GM11168 (cell line): ENCODE measurements around the gene GCNT1.
"Not testable (repeated sequence)": the region's sequence is repeated elsewhere in the genome, so short reads cannot be mapped to it uniquely, and the experiment has no call there.

Source experiments
- in situ Hi-C: fragments of 300-500 bp; cut with MboI; formaldehyde crosslinking; loops from one replicate; pipeline ENCODE4 v1.12.0; 2022; ENCODE audit warnings: low sequenced_read_pairs; ENCODE audit not compliant: unreplicated experiment

Gene GCNT1

GRCh38 chr9:76441551-76442322, 17.2 kb upstream of the GCNT1 start:
- in situ Hi-C loops, result no loop called here

DNA sequence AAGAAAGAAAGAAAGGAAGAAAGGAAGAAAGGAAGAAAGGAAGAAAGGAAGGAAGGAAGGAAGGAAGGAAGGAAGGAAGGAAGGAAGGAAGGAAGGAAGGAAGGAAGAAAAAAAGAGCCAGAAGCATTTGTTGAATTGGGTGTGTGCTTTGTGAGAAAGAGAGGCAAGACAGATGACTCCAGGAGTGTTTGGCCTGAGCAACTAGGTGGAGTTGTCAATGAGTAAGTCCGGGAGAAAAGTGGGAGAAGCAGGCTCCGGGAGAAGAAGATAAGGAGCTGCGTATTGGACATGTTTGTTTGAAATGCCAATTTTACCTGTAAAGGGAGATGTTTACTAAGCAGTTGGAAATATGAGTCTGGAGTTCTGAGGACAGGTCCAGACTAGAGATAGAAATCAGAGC, 15.1 kb upstream of the GCNT1 start:
- in situ Hi-C loops, result no loop called here

- in situ Hi-C loops, result no loop called here
Measured at GRCh38 chr9:76444322-76444929, 14.6 kb upstream of the GCNT1 start.

DNA sequence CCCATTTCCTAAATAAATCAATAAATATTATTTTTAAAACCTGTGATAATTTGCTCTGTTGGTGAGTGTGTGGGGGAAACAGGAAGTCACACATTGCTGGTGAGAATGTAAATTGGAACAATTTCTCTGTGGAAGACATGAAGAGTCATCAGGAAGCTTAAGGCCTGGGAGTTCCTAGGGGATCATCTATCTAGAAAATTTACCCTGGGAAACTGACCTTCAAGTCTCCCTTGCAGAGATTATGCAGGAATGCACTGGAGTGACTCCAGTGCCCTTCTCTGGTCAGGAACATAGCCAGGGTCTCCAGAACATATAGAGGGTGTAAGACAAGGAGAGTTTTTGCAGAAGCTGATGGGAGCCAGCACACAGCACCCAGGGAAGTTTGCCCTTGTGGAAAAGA, 13.0 kb upstream of the GCNT1 start:
- in situ Hi-C loops, result no loop called here

- in situ Hi-C loops, result no loop called here
Measured at GRCh38 chr9:76448501-76448900, 10.5 kb upstream of the GCNT1 start.

- in situ Hi-C loops, result loop anchor here (5.0 kb wide), 2 partner anchors 206 to 251 kb away; no protein-coding TSS in a partner anchor
Measured at GRCh38 chr9:76451234-76451633, 7.7 kb upstream of the GCNT1 start.

- in situ Hi-C loops, result loop anchor here (5.0 kb wide), 2 partner anchors 204 to 249 kb away; no protein-coding TSS in a partner anchor
Measured at GRCh38 chr9:76452839-76453238, 6.1 kb upstream of the GCNT1 start.

- in situ Hi-C loops, result loop anchor here (5.0 kb wide), 2 partner anchors 204 to 249 kb away; no protein-coding TSS in a partner anchor
Measured at GRCh38 chr9:76453785-76454184, 5.2 kb upstream of the GCNT1 start.

- in situ Hi-C loops, result loop anchor here (5.0 kb wide), 2 partner anchors 203 to 248 kb away; no protein-coding TSS in a partner anchor
Measured at GRCh38 chr9:76454311-76454710, 4.7 kb upstream of the GCNT1 start.

- in situ Hi-C loops, result no loop called here
Measured at GRCh38 chr9:76456202-76456926, 2.6 kb upstream of the GCNT1 start.

GRCh38 chr9:76459694-76460635, 983 bp downstream of the GCNT1 start:
- in situ Hi-C loops, result no loop called here

GRCh38 chr9:76462126-76462525, 3.1 kb downstream of the GCNT1 start:
- in situ Hi-C loops, result no loop called here

- in situ Hi-C loops, result no loop called here
Measured at GRCh38 chr9:76463211-76463610, 4.2 kb downstream of the GCNT1 start.

- in situ Hi-C loops, result no loop called here
Measured at GRCh38 chr9:76464706-76465105, 5.7 kb downstream of the GCNT1 start.

DNA sequence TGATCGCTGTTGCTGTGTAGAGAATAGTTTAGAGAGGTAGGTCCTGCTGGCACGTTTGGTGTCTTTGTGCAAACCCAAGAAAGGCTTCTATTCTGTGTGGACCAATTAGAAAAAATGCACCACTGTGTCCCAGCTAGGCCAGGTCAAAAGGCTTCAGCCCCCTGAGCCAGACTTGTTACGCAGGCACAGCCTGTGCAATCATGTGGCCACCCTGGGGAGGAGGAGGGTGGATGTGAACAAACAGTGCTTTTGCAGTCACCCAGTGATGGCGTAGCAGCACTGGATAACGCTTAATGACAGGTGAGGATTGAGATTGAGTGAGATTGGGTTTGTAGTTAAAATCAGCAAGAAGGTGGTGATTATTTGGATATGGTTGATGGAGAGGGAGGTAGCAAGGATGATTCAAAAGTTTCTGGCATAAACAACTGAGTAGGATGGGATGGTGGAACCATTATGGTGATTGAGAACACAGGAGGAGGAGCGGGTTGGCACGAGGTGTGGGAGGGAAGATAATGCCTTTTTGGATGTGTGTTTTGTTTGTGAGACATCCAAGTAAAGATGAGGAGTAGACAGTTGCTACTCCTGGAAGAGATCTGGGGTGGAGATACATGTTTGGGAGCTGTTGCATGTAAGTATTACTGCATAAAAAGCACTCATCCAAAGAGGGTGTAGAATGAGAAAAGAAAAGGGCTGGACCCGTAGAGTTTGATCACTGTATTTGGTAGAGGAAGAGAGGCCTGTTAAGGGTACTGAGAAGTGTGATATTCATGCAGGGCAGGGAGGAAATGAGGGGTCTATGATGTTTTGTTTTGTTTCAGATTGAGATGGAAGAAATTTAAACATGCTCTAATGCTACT, 6.7 kb downstream of the GCNT1 start:
- in situ Hi-C loops, result no loop called here

- in situ Hi-C loops, result no loop called here
Measured at GRCh38 chr9:76466299-76466605, 7.3 kb downstream of the GCNT1 start.

DNA sequence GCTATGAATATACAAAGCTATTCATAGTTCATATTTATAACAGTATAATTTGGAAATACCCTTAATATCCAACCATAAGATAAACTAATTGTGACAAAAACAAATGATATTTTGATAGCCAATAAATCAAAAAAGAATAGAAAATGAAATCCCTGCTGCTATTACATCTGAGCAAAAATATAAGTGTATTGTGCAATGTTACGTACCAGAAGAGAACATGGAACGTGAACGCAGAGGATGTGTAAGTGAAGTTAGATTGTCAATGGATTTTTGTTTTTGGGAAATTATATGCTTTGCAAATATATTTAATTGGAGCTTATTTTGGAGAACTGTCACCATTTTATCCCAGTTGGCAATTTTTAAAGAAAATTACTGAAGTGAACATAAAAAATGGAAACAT, 15.4 kb downstream of the GCNT1 start:
- in situ Hi-C loops, result no loop called here

DNA sequence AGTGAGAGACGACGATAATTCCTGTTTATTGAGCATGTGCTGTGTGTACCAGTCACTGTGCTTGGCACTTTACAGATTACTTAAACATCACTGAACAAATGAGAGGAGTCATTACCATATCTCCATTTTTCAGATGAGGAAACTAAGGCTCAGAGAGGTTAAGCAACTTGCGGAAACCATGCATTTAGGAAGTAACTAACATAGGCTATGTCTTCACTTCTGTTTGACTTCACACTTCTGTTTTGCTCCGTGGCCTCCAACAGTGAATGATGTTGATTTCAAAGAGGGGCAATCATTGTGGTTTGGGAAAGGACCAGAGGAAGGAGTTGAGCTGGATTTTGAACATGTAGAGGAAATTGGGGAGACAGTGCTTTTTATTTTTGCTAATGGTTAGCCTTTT, 16.7 kb downstream of the GCNT1 start:
- in situ Hi-C loops, result no loop called here

DNA sequence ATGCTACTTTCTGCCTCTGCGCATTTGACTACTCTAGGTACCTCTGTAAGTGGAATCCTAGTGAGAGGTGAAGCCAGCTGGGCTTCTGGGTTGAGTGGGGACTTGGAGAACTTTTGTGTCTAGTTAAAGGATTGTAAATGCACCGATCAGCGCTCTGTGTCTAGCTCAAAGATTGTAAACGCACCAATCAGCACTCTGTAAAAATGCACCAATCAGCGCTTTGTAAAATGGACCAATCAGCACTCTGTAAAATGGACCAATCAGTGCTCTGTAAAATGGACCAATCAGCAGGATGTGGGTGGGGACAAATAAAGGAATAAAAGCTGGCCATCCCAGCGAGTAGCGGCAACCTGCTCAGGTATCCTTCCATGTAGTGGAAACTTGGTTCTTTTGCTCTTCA, 18.8 kb downstream of the GCNT1 start:
- in situ Hi-C loops, result not testable (repeated sequence)
